NCI-H2227 treated with DMSO at 0.1 percent for 48 hours (cell line): ENCODE measurements around the gene TMEM115.
"Not testable (repeated sequence)": the region's sequence is repeated elsewhere in the genome, so short reads cannot be mapped to it uniquely, and the experiment has no call there.

Experiments
- DNase-seq: peaks from one replicate; lab custom pipeline; 2025; lab: John Stamatoyannopoulos, UW

The TMEM115 gene

DNA sequence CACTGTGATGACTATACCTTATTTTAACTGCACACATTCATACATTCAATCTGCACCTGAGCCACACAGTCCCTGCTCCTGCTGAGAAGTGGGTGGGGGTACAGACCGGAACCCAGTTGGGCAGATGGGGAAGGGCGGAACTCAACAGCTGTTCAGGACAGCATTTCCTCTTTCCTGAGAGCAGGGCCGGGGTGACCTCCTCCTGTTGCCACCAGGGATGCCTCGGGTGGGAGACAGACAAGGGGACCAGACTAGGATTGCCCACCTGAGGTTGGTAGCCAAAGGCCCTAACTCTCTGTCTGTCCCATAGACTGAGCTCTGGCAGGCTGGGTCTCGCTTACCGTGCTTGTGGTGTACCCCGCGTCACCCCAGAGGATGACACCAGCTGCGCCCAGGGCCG is 40.7 kb downstream of the TMEM115 start:
- DNase-seq = no peak

DNA sequence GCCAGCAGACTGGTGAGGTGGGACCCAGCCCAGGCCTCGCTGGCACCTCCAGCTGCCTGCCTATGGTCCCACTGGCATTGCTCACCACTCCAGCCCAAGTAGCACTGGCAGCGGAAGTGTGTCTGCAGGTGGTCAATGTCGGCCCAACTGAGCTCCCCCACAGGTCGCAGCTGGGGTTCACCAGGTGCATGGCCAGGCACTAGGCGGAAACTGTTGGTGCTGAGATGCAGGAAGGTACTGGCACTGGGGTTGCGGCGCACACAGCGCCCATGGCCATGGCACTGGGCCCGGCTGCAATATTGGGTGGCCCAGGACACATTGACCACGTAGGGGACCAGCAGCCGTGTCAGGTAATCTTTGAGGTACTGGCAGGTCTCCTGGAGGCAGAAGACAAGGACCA is 41.2 kb downstream of the TMEM115 start:
- DNase-seq = no peak

DNA sequence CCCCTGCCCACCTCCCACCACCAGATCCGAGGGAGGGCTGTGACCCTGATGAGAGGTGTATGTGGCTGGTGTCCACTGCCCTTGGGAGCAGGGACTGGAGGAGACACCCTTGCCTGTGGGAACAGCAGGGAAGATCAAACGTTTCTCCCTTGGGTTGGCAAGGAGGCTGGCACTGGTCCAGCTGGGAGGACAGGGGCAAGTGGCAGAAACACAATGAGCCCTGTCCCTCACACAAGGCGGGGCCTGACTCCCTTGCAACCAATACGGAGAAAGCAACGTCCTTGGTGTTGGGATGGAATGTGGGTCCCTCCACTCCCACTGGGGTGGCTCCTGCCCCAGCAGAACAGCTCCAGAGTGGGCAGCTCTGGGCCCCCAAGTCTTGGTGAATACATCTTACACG is 42.0 kb downstream of the TMEM115 start:
- no peak for DNase-seq

DNA sequence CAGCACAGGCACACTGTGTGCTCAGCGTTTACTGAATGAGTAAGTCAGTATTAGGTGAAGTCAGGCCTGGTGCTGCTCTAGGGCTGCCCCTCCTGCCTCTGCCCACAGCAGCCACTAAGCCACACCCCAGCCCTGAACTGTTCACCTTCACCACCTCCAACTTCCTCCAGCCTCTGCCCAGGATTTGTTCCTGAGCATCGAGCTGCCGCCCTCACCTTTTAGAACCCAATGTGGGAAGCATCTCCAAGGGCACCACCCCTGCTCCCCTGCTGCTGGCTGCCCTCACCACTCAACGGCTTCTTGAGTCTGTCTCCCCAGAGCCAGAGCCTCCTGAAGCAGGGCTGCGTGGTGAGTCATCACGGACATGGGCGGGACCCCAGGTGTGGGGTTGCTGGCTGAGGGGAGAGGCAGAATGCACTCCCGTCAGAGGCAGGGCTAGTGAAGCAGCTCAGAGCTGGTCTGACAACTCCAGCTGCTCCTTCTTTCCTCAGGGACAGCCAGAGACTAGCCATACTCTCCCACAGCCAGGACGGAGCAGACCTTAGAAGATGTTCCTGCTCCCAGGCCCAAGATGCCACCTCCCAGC is 42.6 kb downstream of the TMEM115 start:
- DNase-seq = no peak

DNA sequence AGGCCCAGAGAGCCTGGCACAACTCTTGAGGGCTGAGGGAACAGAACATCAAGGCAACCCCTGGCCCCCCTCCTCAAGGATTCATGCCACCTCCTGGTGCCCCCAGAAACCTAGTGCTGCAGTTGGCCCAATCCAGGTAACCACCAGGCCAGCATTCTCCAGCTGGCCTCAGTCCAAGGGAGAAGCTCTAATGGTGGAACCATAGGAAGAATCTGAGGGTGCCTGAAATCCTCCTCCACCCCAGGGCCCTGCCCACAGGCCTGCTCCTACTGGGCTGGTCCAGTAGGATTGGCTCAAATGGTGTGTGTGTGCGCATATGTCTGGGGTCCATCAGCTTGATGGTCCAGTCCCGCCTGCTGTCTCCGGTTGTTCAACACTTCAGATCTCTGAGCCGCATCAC is 44.5 kb downstream of the TMEM115 start:
- no peak for DNase-seq

DNA sequence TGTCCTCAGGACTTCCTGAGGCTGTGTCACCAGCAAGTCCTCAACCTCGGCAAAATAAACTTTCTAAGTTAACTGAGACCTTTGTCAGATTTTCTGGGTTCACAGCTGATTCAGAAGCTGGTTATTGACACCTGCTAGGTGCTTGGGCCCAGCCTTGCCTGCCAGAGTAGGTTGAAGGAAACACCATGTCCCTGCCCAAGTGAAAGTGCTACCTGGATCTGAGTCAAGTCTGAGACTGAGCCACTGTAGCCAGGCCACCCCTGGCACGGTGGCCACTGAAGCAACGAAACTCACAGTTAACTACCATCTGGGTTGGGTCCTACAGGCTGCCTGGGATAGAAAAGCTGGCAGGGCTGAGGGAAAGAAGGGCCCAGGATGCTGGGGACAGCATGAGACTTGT is 45.0 kb downstream of the TMEM115 start:
- no peak for DNase-seq

DNA sequence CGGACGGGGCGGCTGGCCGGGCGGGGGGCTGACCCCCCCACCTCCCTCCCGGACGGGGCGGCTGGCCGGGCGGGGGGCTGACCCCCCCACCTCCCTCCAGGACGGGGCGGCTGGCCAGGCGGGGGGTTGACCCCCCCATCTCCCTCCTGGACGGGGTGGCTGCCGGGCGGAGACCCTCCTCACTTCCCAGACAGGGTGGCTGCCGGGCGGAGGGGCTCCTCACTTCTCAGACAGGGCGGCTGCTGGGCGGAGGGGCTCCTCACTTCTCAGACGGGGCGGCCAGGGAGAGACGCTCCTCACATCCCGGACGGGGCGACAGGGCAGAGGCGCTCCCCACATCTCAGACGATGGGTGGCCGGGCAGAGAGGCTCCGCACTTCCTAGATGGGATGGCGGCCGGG is 47.3 kb downstream of the TMEM115 start:
- DNase-seq = not testable (repeated sequence)
